Epithelial cell of esophagus (primary cell): ENCODE measurements around the gene TIMMDC1.

Source experiments
- DNase-seq: peaks from one replicate; pipeline ENCODE4 v3.0.0; 2010; ENCODE audit warnings: low read depth
- H3K4me3 ChIP-seq: 2 replicates; pipeline ENCODE4 v1.5.1; 2011; ENCODE audit warnings: mild to moderate bottlenecking, low read length, control low read depth
- TF ChIP-seq, protein P1 (sequence below): IDR thresholded peaks from 2 replicates; pipeline ENCODE4 v1.5.1; 2011; ENCODE audit warnings: low read depth, mild to moderate bottlenecking, low read length, control low read depth, inconsistent platforms; ENCODE audit not compliant: insufficient read depth; ENCODE audit errors: missing control alignments

The TIMMDC1 gene

GRCh38 chr3:119469418-119470189, 28.7 kb upstream of the TIMMDC1 start:
- peak; percentile 24 for DNase-seq
- TF ChIP-seq, protein P1, sequence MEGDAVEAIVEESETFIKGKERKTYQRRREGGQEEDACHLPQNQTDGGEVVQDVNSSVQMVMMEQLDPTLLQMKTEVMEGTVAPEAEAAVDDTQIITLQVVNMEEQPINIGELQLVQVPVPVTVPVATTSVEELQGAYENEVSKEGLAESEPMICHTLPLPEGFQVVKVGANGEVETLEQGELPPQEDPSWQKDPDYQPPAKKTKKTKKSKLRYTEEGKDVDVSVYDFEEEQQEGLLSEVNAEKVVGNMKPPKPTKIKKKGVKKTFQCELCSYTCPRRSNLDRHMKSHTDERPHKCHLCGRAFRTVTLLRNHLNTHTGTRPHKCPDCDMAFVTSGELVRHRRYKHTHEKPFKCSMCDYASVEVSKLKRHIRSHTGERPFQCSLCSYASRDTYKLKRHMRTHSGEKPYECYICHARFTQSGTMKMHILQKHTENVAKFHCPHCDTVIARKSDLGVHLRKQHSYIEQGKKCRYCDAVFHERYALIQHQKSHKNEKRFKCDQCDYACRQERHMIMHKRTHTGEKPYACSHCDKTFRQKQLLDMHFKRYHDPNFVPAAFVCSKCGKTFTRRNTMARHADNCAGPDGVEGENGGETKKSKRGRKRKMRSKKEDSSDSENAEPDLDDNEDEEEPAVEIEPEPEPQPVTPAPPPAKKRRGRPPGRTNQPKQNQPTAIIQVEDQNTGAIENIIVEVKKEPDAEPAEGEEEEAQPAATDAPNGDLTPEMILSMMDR = no peak
- H3K4me3 ChIP-seq = peak overlapping the region; percentile 92

DNA sequence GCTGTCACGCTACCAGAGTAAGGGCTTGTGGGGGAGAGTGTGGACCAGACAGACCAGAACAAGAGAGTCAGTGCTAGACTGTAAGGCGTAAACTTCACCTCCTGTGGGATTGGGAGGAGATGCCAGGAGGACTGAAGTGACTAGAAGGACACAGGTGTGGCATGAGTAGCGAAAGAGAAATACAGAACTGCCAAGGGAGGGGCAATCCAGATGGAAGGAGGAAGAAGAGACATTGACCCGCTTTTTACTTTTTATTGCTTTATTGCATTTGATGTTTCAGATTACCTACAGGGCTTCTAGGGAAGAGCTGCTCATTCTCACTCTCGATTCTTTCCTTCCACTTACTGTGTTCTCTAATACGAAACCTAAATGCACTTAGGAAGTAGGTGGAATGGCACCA, 27.5 kb upstream of the TIMMDC1 start:
- TF ChIP-seq, protein P1 = no peak
- DNase-seq = no peak
- no peak overlapping the region for H3K4me3 ChIP-seq

- H3K4me3 ChIP-seq = no peak overlapping the region
- DNase-seq = peak; percentile 92
- TF ChIP-seq, protein P1 = no peak
Measured at GRCh38 chr3:119481079-119481478, 17.3 kb upstream of the TIMMDC1 start.

DNA sequence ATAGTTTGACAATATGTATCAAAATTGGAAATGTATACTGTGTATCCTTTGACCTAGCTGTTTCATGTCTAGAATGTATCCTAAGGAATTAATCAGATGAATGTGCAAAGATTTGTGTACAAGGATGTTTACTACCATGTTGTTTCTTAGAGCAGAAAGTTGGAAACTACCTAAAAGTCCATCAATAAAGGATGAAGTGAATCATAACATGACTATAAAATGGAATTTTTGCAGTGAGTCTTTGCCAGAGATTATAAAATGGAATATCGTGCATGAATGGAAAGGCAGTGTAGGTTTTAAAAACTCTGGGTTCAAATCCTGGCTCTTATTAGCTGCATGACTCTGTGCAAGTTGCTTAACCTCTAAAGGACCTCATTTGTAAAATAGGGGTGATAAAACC, 15.2 kb upstream of the TIMMDC1 start:
- DNase-seq = no peak
- TF ChIP-seq, protein P1 = no peak
- no peak overlapping the region for H3K4me3 ChIP-seq

DNA sequence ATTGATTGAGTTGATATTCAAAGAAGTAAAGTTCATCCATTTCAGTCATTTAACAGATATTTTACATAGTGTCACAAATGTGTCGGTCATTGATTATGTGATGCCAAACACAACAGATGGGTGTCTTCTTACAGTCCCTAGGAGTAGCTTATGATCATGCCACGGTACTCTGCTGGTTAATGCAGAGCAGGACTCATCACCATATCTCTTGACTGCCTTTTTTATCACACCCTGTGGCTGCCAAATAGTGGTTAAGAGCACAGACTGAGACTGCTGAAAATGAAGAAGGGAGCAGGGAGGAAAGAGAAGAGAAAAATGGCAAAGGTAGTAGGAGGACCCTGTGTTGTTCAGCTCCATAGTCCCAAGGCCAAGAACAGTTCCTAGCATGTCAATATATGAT, 12.8 kb upstream of the TIMMDC1 start:
- H3K4me3 ChIP-seq = no peak overlapping the region
- TF ChIP-seq, protein P1 = no peak
- DNase-seq = no peak

DNA sequence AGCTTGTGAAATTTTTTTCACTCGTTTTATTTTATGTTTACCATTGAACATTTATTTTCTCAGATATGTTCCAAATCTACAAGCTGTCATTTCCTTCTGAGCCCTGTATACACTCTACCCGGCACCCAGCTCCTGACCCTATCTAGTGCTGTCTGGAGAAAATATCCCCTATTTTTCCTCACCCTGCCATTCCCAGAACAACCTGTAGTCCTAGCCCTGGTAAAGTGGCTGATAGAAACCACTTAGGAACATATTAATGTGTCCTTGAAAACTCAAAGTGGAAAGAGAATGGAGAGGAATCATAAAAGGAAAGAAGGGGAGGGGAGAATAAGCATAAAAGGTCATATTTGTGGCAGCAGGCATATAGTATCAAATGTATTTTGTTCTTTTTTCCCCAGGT, 8.2 kb upstream of the TIMMDC1 start:
- TF ChIP-seq, protein P1 = no peak
- no peak for DNase-seq
- H3K4me3 ChIP-seq = no peak overlapping the region

DNA sequence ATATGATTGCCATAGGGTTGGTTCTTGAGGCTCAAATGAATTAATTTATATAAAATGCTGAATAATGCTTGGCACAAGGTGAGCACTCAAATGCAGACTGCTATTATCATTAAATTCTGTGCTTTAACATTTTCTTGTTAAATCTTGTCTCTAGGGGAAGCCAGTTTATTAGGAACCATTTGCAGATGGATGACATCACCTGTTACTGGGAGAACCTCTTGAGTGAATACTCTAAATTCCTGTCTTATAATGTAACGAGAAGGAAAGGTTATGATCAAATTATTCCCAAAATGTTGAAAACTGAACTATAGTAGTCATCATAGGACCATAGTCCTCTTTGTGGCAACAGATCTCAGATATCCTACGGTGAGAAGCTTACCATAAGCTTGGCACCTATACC, 6.2 kb upstream of the TIMMDC1 start:
- H3K4me3 ChIP-seq = no peak overlapping the region
- TF ChIP-seq, protein P1 = no peak
- DNase-seq = no peak
